HG03565 (cell line): Measurements from ENCODE around the gene SLC25A30.
"Not testable (repeated sequence)": the region's sequence is repeated elsewhere in the genome, so short reads cannot be mapped to it uniquely, and the experiment has no call there.

ENCODE experiments used
- ATAC-seq: cut with Tn5 transposase; IDR thresholded peaks from one replicate; pipeline ENCODE4 v1.9.1; 2021; ENCODE audit warnings: mild to moderate bottlenecking, moderate library complexity; ENCODE audit not compliant: unreplicated experiment

The SLC25A30 gene

GRCh38 chr13:45370922-45371406 is 47.2 kb downstream of the SLC25A30 start:
- ATAC-seq: no peak

- ATAC-seq: no peak
Observed at GRCh38 chr13:45369116-45369515, 49.1 kb downstream of the SLC25A30 start.

DNA sequence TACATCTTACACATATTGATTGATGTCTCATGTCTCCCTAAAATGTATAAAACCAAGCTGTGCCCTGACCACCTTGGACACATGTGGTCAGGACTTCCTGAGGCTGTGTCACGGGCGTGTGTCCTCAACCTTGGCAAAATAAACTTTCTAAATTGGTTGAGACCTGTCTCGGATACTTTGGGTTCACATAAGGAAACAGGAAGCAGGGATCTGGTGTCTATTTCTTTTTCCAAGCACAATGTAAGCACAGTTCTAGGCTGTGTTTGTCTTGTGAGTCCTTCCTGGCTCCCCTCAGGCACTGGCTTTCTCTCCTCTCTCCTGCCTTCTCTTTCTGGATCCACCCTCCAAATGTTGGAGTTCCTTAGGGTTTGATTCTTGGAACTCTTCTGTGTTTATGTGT is 49.6 kb downstream of the SLC25A30 start:
- ATAC-seq: no peak

DNA sequence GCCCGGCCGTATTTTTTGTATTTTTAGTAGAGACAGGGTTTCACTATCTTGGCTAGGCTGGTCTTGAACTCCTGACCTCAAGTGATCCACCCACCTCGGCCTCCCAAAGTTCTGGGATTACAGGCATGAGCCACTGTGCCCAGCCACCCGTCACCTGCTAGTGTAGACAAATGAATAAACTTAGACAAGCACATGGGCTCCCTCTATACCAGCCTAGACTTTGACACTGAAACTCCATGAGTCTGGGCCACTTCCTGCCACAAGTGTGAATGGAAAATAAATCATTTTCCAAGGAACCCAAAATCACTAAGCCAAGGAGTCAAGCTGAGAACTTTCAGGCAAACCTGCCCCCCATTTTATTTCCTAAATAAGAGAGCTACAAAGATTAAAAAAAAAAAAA is 50.2 kb downstream of the SLC25A30 start:
- ATAC-seq: no peak

DNA sequence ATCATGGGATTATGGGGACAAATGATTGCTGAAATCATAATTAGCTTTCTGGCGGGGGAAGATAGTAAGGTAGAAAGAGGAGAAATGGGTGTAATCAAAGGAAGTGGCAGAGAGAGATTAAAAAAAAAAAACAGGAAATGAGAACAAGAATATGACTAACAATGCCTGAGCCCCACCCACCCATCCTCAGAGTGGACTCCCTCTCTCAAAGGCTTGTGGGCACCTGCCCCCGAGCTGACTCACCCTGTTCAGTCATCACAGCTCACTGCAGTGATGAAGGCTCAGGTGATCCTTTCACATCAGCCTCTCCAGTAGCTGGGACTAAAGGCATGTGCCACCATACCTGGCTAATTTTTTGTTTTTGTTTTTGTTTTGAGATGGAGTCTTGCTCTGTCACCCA is 50.8 kb downstream of the SLC25A30 start:
- peak; percentile 92 for ATAC-seq

- ATAC-seq: no peak
Observed at GRCh38 chr13:45365558-45365885, 52.7 kb downstream of the SLC25A30 start.

- ATAC-seq: no peak
Observed at GRCh38 chr13:45364876-45365557, 53.2 kb downstream of the SLC25A30 start.

DNA sequence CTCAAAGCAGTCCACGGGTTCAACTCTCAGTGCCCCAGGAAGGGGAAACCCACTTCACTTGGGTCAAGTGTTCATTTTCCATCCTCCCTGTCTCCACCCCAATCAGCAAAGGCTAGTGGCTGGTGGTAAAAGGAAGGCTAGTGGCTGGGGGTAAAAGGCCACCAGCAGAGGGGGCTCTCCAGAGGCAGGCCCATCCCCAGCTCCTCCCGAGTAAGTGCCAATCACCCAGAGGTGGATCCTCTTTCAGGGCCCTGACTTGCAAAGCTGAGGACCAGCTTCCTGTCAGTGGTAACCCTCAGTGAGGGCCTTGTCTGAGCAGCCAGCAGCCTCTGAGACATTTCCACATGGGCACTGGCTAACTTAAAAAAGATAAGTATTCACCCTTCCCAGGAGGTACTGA is 55.2 kb downstream of the SLC25A30 start:
- ATAC-seq: no peak

DNA sequence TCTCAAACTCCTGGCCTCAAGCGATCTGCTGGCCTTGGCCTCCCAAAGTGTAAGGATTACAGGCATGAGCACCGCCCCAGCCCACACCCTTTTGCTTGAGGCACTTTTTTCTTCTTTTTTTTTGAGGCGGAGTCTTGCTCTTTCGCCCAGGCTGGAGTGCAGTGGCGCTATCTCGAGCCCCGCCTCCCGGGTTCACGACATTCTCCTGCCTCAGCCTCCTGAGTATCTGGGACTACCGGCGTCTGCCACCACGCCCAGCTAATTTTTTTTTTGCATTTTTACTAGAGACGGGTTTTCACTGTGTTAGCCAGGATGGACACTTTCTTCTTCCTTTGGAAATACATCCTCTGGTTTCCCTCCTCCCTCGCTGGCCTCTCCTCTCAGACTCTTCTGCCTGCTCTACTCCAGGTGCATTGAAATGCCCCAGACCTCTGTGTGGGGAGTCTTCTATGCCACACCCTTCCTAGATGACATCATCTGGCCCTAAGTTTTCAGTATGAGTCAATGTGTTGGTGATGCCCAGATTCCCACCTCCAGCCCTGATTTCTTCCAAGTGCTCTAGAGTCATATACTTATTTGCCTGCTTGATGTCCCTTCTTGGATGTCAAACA is 56.5 kb downstream of the SLC25A30 start:
- no peak for ATAC-seq

DNA sequence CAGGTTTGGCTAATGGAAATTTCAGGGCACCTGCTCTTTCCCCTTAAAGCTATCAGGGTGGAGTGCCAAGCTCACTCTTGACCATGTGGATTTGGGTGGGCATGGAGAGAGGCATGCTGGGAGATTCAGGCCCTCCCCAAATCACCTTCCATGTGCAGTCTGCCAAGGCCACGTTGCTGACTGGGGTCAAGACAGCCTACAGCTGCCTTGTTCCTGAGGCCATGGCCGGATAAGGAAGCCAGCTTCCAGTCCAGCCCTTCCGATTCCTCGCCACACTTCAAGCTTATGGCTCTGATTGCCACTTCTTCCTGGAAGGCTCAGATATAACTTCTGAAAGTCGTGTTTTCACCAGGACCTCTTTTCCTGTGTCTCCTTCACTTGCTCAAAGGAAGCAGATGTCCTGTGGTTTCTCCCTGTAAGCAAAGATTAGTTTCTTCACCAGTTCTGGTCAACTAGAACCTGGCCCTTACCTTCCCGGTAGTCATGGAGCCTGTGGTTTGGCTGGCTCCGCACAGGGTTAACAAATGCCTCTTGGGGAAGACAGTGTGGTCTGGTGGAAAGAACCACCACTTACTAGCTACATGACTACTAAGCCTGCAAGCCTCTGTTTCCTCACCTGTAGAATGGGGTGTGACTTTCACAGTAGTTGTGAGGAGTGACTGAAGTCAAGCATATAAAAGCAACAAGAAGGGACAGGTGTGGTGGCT is 61.1 kb downstream of the SLC25A30 start:
- ATAC-seq: no peak

- no peak for ATAC-seq
Observed at GRCh38 chr13:45353895-45354294, 64.3 kb downstream of the SLC25A30 start.

GRCh38 chr13:45352031-45352430 is 66.1 kb downstream of the SLC25A30 start:
- ATAC-seq: no peak

DNA sequence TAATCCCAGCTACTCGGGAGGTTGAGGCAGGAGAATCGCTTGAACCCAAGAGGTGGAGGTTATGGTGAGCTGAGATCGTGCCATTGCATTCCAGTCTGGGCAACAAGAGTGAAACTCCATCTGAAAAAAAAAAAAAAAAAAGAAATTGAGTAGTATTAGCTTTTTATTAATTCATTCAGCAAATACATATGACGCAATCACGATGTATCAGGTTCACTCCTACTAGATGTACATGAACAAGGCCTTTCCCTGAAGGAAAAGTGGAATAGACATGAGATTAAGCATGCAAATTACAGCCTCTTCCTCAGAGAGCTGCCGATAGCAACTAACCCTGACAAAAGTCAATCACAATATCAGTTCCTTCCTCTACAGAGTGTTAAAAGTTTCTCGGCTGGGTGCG is 68.0 kb downstream of the SLC25A30 start:
- no peak for ATAC-seq

DNA sequence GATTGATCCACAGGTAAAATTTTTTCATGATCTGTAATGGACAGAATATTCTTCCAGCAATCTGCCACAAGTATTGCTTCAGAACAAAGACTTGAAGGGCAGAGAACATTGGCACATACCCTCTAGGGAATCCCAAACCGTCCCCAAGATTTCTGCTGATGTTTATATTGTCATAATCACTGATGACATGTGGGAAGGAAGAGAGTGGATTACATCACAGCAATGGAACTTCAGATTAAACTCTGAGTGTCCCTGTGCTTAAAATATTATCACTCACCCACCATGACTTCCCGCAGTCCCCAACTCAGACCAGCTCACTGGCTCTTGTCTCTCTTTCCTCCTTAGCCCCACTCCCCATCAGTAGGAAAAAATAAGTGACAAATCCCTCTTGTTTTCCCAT is 68.7 kb downstream of the SLC25A30 start:
- ATAC-seq: no peak

GRCh38 chr13:45344064-45344463 is 74.1 kb downstream of the SLC25A30 start:
- not testable (repeated sequence) for ATAC-seq
